SK-N-MC (cell line): Measurements from ENCODE around the gene PRTFDC1.

Experiments used
- EZH2 ChIP-seq: fragments of 200-600 bp; sonication (generic); IDR thresholded peaks from one replicate; pipeline ENCODE4 v1.6.1; 2017; ENCODE audit warnings: antibody characterized with exemption
- FOXP2 ChIP-seq: optimal IDR thresholded peaks from 2 replicates; pipeline ENCODE3; 2011; ENCODE audit warnings: mild to moderate bottlenecking, moderate library complexity; ENCODE audit not compliant: insufficient read depth; ENCODE audit errors: extremely low read length, control extremely low read depth
- POLR2AphosphoS5 ChIP-seq: IDR thresholded peaks from 2 replicates; pipeline ENCODE4 v1.6.1; 2012; ENCODE audit warnings: mild to moderate bottlenecking, low read depth, low read length, borderline replicate concordance

DNA sequence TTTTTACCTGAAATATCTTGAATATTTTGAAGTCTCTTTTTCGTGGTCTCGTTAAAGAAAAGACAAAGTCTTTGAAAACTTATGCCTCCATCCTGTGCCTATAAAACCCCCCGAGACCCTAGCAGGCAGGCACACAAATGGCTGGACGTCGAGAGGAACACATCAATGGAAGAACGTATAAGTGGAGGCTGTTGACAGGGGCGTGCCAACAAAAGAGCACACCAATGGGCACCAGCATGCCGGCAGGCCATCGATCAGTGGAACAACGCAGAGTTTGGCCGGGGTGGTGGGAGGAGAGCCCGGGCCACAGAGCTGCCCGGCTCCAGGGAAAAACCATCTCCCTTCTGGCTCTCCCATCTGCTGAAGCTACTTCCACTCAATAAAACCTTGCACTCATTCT, 38.9 kb upstream of the PRTFDC1 start:
- TF ChIP-seq EZH2 = no peak
- no peak for TF ChIP-seq POLR2AphosphoS5
- no peak for TF ChIP-seq FOXP2
